Large intestine (tissue), 3 donors: Measurements from ENCODE around the gene LAP3. TPM values are rescaled to one million over a fixed set of nuclear protein-coding genes. Genes with fewer than 3 reads are reported as not detected.

Experiments used
- DNase-seq, 2 donors: peaks; one replicate each; pipeline versions ENCODE4 v3.0.0 to v3.0.0-alpha.2; 2013
- H3K27ac ChIP-seq: one replicate; pipeline ENCODE4 v1.5.1; 2013; ENCODE audit warnings: low read length
- H3K27me3 ChIP-seq: 2 replicates; pipeline ENCODE4 v1.6.1; 2013; ENCODE audit warnings: low read length; ENCODE audit not compliant: control insufficient read depth, insufficient read depth
- H3K36me3 ChIP-seq: 2 replicates; pipeline ENCODE4 v1.6.1; 2013; ENCODE audit warnings: low read length; ENCODE audit not compliant: control insufficient read depth, insufficient read depth
- H3K4me1 ChIP-seq: one replicate; pipeline ENCODE4 v1.6.1; 2013; ENCODE audit warnings: low read length; ENCODE audit not compliant: control insufficient read depth, insufficient read depth
- H3K4me3 ChIP-seq: one replicate; pipeline ENCODE4 v1.5.1; 2013; ENCODE audit warnings: low read length
- H3K9me3 ChIP-seq: one replicate; pipeline ENCODE4 v1.6.1; 2013; ENCODE audit warnings: mild to moderate bottlenecking, low read depth, low read length, moderate library complexity; ENCODE audit not compliant: control insufficient read depth
- WGBS: methylation state at CpG from one replicate; pipeline ENCODE4 v1.1.5; 2013; ENCODE audit warnings: low lambda C conversion rate; ENCODE audit not compliant: insufficient coverage; 5-methylcytosine and 5-hydroxymethylcytosine counted together
- polyA plus RNA-seq: library from polyadenylated mRNA; unstranded; fragments of 120-200 nt; gene quantifications from one replicate; pipeline ENCODE4 v1.2.1, GENCODE V29; 2013

LAP3 gene
- polyA plus RNA-seq, 1 donor, result 76.1 TPM

DNA sequence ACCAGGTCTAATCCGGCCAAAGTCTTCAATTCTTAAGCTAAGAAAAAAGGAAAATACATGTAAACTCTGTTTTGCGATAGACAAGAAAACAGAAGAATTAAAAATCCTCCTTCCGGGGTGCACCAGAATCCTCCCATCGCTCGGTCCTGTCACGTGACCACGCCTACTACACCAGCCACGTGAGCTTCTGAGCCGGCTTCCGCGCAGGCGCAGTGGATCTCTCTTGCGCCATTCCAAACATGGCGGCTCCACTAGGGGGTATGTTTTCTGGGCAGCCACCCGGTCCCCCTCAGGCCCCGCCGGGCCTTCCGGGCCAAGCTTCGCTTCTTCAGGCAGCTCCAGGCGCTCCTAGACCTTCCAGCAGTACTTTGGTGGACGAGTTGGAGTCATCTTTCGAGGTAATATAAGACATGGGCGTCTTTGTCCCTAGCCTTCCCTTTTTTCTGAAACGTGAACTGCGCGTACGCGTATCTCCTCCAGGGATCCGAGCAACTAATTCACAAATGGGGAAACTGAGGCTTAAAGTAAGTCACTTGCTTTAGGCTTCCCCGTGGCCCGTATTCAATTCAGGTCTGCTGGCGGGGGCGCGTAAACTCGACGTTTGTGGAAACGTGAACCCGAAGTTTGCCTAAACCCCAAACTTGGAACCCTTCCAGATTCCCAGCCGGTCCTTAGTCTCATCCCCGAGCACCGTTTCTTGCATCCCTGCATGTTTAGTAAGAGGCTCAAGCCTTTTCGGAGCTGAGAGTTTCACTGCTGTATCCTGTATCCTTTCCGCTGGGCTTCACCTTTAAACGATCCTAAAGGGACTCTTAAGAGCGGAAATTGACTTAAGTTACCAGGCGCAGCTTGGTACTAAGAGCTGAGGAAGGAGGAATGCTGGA lies 37.7 kb downstream of the LAP3 start, which contains the start of gene MED28:
Gene MED28 (plus strand): TSS at position 226 of the 884 bp plus-strand sequence. CDS start 14 bp downstream, at position 240.
- peaks cover 24% of the 10 kb centered on the region for H3K36me3 ChIP-seq
- H3K4me1 ChIP-seq, result peaks cover 6% of the 10 kb centered on the region
- H3K4me3 ChIP-seq, result peak within 1 kb of the TSS; percentile 79
- H3K27ac ChIP-seq, result peak within 1 kb of the TSS; percentile 68
- no peaks in the 10 kb centered on the region for H3K9me3 ChIP-seq
- peak; percentile 94 to 95 for DNase-seq
- H3K27me3 ChIP-seq, result no peaks in the 10 kb centered on the region
- WGBS, result no CpG with 5 or more reads among the region's 46 CpGs

DNA sequence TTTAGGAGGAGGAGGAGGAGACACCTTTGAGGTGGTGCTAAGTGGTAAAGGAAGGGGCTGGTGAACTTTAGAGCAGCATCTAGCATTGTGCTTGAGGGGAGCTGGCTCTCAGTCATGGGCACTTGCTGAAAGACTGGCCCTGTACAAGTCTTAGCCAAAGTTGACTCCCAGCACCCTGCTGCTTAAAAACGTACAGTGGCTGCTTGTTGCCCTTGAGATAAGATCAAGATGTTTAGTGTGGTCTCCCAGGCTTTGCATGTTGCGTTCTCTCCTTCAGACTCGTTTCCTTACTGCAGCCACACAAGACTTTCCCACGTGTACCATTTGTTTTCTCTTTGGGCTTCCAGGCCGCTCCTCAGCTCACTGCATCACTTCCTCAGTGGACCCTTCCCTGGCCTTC lies 39.3 kb downstream of the LAP3 start:
- Histone ChIP-seq H3K27me3 (no peaks in the 10 kb centered on the region), H3K9me3 (no peaks in the 10 kb centered on the region), H3K36me3 (peaks cover 39% of the 10 kb centered on the region), H3K4me3 (no peak overlapping the region), H3K4me1 (peaks cover 6% of the 10 kb centered on the region), H3K27ac (no peak overlapping the region)
- WGBS, result 93% methylated on average over 2 of the region's 5 CpGs
- no peak for DNase-seq

- peaks cover 6% of the 10 kb centered on the region for H3K4me1 ChIP-seq
- H3K4me3 ChIP-seq, result no peak overlapping the region
- no CpG with 5 or more reads among the region's 1 CpG for WGBS
- no peaks in the 10 kb centered on the region for H3K9me3 ChIP-seq
- peaks cover 64% of the 10 kb centered on the region for H3K36me3 ChIP-seq
- no peaks in the 10 kb centered on the region for H3K27me3 ChIP-seq
- no peak for DNase-seq
- H3K27ac ChIP-seq, result no peak overlapping the region
Measured at GRCh38 chr4:17618926-17619325, 41.9 kb downstream of the LAP3 start.

DNA sequence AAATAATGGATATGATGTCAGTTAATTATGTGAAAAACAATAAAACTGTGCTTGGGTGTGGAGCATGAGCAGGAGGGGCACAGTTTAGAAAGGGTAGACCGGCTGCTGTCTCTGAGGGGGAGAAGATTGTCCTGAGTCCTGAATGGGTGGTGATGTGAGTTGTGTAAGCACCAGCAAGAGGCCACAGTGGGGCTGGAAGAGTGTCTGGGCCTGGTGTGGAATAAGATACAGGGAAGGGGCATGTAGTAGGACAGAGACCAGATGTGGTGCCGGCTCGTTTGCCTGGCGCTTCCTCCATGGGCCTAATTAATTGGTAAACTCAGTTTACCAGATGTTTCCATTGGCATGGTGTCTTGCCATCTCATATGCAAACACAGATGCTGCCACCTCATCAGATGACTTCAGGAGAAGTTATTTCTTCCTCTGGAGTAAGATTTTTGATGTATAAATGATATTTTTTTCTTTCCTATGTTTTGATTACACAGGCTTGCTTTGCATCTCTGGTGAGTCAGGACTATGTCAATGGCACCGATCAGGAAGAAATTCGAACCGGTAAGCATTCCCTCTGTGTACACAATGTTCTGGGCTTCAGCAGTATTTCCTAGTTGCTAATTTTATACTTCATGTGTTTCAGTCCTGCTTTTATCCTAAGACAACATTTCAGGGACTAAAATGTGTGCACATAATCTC lies 42.6 kb downstream of the LAP3 start:
- H3K9me3 ChIP-seq, result no peaks in the 10 kb centered on the region
- H3K27me3 ChIP-seq, result no peaks in the 10 kb centered on the region
- no peak overlapping the region for H3K4me3 ChIP-seq
- DNase-seq, result no peak
- H3K27ac ChIP-seq, result no peak overlapping the region
- H3K36me3 ChIP-seq, result peaks cover 69% of the 10 kb centered on the region
- WGBS, result 80% methylated on average over 1 of the region's 7 CpGs
- peaks cover 6% of the 10 kb centered on the region for H3K4me1 ChIP-seq

DNA sequence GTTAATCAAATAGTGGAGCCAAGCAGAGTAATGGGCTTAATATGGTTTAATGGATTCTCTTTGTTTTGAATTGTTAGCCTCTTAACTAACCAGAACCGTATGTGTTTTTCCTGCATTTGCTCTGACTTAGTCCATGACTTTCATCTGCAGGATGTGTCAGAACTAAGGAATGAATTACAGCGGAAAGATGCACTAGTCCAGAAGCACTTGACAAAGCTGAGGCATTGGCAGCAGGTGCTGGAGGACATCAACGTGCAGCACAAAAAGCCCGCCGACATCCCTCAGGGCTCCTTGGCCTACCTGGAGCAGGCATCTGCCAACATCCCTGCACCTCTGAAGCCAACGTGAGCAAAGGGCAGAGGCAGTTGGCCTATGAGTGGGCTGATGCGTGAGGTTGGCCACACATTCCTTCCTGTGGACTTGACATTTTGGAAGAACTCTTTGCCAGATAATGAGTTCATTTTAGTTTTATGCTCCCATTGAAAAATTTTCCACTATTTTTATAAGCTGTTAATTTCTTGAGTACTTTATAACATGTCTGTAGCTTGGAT lies 46.5 kb downstream of the LAP3 start:
- Histone ChIP-seq H3K4me3 (no peak overlapping the region), H3K4me1 (no peaks in the 10 kb centered on the region), H3K27me3 (no peaks in the 10 kb centered on the region), H3K9me3 (no peaks in the 10 kb centered on the region), H3K27ac (no peak overlapping the region), H3K36me3 (peaks cover 89% of the 10 kb centered on the region)
- WGBS, result no CpG with 5 or more reads among the region's 7 CpGs
- DNase-seq, result no peak

DNA sequence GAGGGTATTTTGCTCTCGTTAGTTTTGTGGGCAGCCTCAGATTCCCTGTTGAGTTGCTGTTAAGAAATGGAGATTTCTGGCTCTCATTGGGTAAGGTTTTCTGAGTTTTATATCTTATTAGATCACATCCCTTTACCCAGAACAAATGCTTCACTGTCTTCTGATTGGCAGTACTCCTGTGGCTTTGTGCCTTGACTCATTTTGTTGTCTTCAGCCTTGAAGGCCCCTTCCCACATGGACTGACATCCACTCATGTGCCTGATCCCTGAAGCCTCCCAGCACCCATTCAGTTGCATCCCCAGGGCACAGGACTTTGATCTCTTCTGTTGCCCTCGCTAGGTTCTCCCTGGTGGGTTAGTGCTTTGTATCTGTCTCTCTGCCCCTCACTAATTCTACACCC lies 47.8 kb downstream of the LAP3 start:
- no peaks in the 10 kb centered on the region for H3K27me3 ChIP-seq
- H3K4me3 ChIP-seq, result no peak overlapping the region
- no peaks in the 10 kb centered on the region for H3K9me3 ChIP-seq
- peaks cover 88% of the 10 kb centered on the region for H3K36me3 ChIP-seq
- no CpG with 5 or more reads among the region's 2 CpGs for WGBS
- H3K27ac ChIP-seq, result no peak overlapping the region
- H3K4me1 ChIP-seq, result no peaks in the 10 kb centered on the region
- no peak for DNase-seq

DNA sequence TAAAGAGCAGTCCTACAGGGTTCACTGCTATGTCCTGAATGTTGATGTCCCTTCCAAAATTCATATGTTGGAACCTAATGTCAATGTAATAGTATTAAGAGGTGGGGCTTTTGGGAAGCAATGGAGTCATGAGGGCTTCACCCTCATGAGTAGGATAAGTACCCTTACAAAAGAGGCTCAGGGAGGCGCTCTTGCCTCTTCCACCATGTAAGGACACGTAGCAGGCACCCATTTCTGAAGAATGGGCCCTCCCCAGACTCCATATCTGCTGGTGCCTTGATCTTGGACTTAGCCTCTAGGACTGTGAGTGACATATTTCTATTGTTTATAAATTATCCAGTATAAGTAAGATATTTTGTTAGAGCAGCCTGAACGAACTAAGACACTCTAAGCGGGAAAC lies 53.2 kb downstream of the LAP3 start:
- peaks cover 79% of the 10 kb centered on the region for H3K36me3 ChIP-seq
- no peak for DNase-seq
- WGBS, result 100% methylated on average over 2 of the region's 4 CpGs
- no peak overlapping the region for H3K27ac ChIP-seq
- no peaks in the 10 kb centered on the region for H3K27me3 ChIP-seq
- H3K4me1 ChIP-seq, result no peaks in the 10 kb centered on the region
- H3K4me3 ChIP-seq, result no peak overlapping the region
- H3K9me3 ChIP-seq, result no peaks in the 10 kb centered on the region

DNA sequence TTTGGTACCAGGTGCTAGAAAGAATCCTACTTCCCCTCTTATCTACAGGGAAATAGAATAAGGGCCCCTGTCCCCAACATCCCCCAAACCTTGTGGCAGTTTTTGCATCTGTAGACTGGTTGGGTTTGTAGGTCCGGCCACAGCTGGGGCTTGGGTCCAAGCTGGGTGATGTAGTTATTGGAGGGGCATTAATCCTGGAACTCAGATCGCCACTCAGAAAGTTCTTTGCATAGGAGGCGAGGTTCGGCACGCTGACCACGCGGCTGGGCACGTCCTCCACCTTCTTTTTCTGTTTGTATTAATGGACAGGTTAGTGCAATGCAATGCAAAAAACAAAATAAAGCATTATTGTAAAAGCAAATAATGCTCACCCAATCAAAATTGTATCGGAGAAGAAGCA lies 56.6 kb downstream of the LAP3 start:
- H3K4me1 ChIP-seq, result no peaks in the 10 kb centered on the region
- 100% methylated on average over 1 of the region's 9 CpGs for WGBS
- H3K4me3 ChIP-seq, result no peak overlapping the region
- H3K27me3 ChIP-seq, result no peaks in the 10 kb centered on the region
- no peak for DNase-seq
- no peaks in the 10 kb centered on the region for H3K9me3 ChIP-seq
- peaks cover 54% of the 10 kb centered on the region for H3K36me3 ChIP-seq
- no peak overlapping the region for H3K27ac ChIP-seq

DNA sequence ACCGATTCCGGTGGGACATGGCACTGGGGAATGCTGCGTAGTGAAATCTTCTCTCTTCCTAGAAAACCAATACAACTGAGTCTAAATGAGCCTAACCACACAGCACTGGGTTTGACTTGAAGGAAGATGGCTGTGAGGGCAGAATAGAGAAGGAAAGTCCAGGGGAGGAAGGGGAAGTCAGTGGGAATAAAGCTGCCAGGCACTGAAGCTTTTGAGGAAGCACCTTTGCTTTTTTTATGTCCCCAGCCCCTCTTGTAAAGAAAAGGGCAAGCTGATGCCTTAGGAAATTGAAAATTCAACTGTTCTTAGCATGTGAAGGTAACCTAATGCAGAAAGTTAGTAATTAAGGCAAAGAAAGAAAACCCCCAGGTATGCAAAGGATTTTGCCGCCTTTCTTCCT lies 58.1 kb downstream of the LAP3 start:
- H3K36me3 ChIP-seq, result peaks cover 45% of the 10 kb centered on the region
- no peak for DNase-seq
- H3K9me3 ChIP-seq, result no peaks in the 10 kb centered on the region
- no peak overlapping the region for H3K4me3 ChIP-seq
- WGBS, result no CpG with 5 or more reads among the region's 4 CpGs
- H3K4me1 ChIP-seq, result no peaks in the 10 kb centered on the region
- no peak overlapping the region for H3K27ac ChIP-seq
- no peaks in the 10 kb centered on the region for H3K27me3 ChIP-seq

GRCh38 chr4:17636341-17636695 lies 59.3 kb downstream of the LAP3 start:
- no peaks in the 10 kb centered on the region for H3K27me3 ChIP-seq
- no CpG with 5 or more reads among the region's 17 CpGs for WGBS
- H3K4me3 ChIP-seq, result no peak overlapping the region
- H3K4me1 ChIP-seq, result no peaks in the 10 kb centered on the region
- no peak overlapping the region for H3K27ac ChIP-seq
- no peaks in the 10 kb centered on the region for H3K9me3 ChIP-seq
- peaks cover 35% of the 10 kb centered on the region for H3K36me3 ChIP-seq
- DNase-seq, result no peak
